Measurements from ENCODE around the gene BIK. TPM values are rescaled to one million over a fixed set of nuclear protein-coding genes. Genes with fewer than 3 reads are reported as not detected.
A peak's percentile ranks its signal among the peaks of the same experiment; 100 is the strongest.

BIK gene
- total RNA-seq, 1 donor, result 0.86 TPM

DNA sequence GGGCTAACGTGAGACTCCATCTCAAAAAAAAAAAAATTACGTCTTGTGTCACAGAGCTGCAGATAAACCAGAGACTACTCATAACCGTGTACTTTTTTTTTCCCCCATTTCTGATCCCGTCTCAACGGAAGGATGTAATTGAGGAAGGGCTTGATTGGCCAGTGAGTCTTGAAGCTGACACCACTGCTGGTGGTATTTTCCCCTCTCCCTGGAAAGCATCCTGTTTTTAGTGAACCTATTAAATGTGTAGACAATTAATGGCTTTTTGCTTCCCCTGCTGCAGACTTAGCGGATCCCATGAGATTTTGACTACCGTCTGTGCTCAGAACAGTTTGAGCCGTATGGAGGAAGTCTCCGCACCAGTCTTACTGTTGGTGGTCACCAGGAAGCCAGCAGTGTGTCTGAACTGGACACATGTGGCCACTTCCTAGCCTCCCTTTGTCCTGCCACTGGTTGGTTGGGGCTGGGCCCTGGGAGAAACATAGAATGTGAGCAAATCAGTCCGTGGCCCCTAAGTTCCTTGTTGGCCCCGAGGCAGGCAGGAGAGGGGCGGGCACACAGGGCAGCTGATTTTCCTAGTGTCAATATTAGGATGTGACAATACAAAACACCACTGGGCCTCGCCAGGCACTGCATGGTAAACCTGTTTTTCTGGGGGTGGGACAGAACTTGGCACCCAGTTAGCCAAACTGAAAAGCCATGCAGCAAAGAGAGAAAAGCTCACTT is 3.1 kb downstream of the BIK start:
- TF ChIP-seq, protein P1, sequence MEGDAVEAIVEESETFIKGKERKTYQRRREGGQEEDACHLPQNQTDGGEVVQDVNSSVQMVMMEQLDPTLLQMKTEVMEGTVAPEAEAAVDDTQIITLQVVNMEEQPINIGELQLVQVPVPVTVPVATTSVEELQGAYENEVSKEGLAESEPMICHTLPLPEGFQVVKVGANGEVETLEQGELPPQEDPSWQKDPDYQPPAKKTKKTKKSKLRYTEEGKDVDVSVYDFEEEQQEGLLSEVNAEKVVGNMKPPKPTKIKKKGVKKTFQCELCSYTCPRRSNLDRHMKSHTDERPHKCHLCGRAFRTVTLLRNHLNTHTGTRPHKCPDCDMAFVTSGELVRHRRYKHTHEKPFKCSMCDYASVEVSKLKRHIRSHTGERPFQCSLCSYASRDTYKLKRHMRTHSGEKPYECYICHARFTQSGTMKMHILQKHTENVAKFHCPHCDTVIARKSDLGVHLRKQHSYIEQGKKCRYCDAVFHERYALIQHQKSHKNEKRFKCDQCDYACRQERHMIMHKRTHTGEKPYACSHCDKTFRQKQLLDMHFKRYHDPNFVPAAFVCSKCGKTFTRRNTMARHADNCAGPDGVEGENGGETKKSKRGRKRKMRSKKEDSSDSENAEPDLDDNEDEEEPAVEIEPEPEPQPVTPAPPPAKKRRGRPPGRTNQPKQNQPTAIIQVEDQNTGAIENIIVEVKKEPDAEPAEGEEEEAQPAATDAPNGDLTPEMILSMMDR (IDR thresholded peaks at IDR 0.05; ENCODE audit: insufficient read depth, low read depth, low read length), result no peak
- DNase-seq (ENCODE audit: low read depth), result no peak
- H3K4me3 ChIP-seq (ENCODE audit: low read depth, low read length), result no peak overlapping the region

DNA sequence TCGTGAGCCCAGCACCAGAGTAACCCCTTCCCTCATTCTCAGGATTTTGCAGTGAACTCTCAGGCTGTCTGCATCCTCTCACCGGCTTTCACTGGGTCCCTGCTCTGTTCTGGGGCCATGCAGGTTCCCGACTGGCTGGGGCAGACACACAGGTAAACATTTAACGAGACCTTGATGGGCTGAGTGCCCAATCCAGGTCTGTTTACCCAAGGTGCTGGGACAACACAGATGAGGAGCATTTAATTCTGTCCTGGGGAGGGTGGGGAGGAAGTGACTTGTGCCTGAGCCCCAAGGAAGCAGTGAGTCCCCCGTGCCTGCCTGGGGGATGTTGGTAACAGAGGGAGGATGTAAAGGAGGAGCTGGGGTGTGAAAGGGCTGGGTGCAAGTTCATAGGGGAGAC is 4.4 kb downstream of the BIK start:
- TF ChIP-seq, protein P1 (IDR thresholded peaks at IDR 0.05; ENCODE audit: insufficient read depth, low read depth, low read length), result no peak
- no peak for DNase-seq (ENCODE audit: low read depth)
- no peak overlapping the region for H3K4me3 ChIP-seq (ENCODE audit: low read depth, low read length)

DNA sequence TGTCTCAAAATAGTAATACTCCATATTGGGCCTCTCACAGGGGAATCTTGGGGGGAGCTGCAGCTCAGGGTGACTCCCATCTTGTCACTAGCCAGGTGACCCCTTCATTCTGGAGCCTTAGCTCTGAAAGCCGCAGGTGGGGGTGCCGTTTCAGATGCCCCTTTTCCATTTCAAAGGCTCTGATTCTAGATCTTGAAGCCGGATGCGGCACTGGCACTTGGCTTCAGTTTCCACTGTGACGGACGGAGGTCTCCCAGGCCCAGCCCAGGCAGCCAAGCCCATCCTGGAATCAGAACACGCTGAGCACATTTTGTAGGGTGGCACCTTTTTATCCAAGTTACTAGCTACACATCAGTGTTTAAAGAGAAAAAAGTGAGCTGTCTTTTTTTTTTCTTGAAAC is 6.4 kb downstream of the BIK start:
- TF ChIP-seq, protein P1 (IDR thresholded peaks at IDR 0.05; ENCODE audit: insufficient read depth, low read depth, low read length), result no peak
- no peak for DNase-seq (ENCODE audit: low read depth)

DNA sequence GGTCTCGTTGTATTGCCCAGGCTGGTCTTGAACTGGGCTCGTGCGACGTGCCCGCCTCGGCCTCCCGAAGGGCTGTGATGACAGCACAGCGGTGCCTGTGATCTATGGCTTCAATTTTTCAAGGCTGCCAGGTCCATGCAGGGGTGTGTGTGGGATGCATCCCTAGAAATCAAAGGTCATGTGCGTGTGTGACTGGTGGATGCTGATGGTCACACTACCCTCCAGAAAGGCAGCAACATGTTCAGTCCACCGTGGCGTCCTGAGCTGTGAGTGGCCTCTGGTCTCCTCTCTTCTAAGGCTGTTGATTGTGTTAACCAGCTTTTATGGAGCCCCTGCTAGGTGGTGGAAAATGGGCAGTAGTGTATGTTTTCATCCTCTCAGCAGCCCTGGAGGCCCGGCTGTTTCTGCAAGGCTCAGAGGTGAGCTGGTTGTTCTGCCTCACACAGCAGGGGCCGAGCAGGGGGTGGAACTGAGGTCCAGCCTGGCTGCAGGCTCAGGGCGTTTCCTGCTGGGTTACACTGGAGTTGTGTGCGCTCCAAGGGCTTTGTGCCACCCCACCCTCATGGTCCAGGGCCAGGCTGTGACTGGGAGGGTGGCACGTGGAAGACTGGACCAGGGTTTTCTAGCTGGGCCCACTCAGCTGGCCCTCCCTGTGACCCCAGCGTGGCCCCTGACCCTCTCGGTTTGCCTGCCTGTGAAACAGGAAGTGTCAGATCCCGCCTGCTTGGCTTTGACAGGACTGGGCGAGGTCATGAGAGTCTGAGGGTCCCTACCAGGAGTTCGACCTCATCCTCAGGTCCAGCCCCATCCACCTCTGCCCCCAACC is 7.7 kb downstream of the BIK start:
- no peak overlapping the region for H3K4me3 ChIP-seq (ENCODE audit: low read depth, low read length)
- DNase-seq (ENCODE audit: low read depth), result no peak
- TF ChIP-seq, protein P1 (IDR thresholded peaks at IDR 0.05; ENCODE audit: insufficient read depth, low read depth, low read length), result no peak

More for the DNA sequence above, 6.4 kb downstream of the BIK start:
- no peak overlapping the region for H3K4me3 ChIP-seq (ENCODE audit: low read depth, low read length)

DNA sequence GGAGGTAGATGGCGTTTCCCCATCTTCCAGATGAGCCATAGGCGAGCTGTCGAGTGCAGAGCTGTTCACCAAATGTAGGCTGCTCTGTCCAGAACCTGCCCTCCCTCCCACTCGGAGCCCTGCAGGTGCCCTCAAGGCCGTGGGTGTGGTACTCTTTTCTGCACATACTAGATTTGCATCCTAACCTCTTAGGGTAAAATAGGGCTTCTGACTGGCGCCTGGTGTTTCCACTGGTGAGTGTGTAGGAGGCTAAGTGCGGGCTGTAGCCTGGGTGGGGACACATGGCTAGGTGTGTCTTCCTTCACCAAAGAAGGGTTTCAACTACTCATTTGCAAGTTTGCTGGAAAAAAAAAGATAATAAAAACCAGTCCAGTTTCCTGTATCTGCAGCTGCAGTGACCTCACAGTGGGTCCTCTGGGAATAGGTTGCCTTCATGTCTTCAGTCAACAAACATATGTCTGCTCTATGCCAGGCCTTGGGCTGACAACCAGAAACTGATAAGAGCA is 8.5 kb downstream of the BIK start:
- peak; percentile 27 for DNase-seq (ENCODE audit: low read depth)
- TF ChIP-seq, protein P1 (IDR thresholded peaks at IDR 0.05; ENCODE audit: insufficient read depth, low read depth, low read length), result no peak
- H3K4me3 ChIP-seq (ENCODE audit: low read depth, low read length), result no peak overlapping the region

DNA sequence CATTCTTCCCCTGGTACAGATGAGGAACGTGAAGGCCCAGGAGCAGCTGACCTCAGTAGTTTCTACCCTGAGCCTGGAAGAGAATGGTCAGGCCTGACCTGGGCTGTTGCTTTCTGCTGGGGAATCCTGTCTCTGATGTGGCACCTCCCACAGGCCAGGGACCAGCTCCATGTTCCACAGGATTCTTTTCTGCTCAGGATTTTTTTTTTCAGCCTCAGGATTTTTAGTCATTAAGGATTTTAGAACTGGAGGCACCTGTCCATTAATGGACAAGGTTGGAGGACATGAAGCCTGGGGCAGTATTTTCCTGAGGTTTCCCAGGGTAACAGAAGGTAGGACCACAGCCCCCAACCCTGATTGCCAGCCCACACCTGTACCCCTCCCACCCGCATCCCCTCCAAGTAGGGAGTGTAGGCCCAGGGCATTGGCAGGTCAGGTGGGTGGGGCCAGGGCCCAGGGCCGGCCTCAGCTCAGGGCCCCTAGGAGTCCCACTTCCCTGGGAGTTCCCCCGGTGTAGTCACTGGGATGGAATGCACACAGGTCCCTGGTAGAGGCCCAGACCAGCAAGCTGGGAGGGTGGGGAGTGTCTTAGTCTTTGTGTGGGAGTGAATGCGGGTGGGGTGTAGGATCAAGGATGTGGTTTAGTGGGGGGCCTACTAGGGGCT is 16.1 kb downstream of the BIK start:
- TF ChIP-seq, protein P1 (IDR thresholded peaks at IDR 0.05; ENCODE audit: insufficient read depth, low read depth, low read length), result no peak
- H3K4me3 ChIP-seq (ENCODE audit: low read depth, low read length), result no peak overlapping the region
- peak; percentile 62 for DNase-seq (ENCODE audit: low read depth)
